ENCODE measurements around the gene RPH3AL. TPM values are rescaled to one million over a fixed set of nuclear protein-coding genes. Genes with fewer than 3 reads are reported as not detected.
A peak's percentile ranks its signal among the peaks of the same experiment; 100 is the strongest.

Gene RPH3AL
- total and polyA plus RNA-seq, 7 donors, result 3.7 to 18.5 (median 9.7) TPM

DNA sequence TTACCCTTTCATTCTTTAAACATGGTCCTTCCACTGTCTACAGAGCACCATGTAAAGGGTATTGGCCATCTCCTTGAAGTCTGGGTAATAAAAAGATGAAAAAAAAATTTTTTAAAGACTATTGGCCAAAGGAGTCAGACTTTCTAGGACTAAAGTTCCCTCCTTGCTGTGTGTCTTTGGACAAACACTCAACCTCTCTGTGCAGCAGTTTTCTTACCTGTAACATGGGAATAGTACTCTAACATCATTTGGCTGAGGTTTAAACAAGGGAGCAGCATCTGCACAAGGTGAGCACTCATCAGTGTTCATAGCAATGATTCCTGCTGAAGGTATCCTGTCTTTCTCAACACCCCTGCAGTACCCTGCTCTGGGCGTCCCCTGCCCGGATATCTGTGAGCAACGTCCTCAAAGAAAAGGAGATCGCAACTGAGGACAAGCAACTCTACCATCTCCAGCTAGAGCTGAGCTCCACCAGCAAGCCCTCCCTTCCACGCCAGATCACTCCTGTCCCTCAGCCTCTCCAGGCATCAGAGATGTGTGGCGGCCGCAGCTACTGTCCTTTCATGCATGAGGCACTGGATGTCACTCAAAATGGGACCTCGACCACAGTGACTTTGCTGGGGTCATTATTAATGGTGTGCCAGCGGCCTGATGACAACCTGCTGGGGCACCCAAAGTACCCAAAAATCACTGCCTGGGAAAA is 29.5 kb upstream of the RPH3AL start:
- peak overlapping the region; percentile 15 for H3K27ac ChIP-seq
- no peaks in the 10 kb centered on the region for H3K4me1 ChIP-seq
- ATAC-seq (no peak), DNase-seq (no peak)
- peaks cover 0 to 41% (median 2%) of the 10 kb centered on the region in 3 donors for H3K27me3 ChIP-seq (ENCODE audit: insufficient read depth in 3 of 3, low read length in 2 of 3)
- WGBS, 3 donors, result 88 to 90% (median 88%) methylated on average over 9 of the region's 9 CpGs
- TF ChIP-seq CTCF (IDR thresholded peaks at IDR 0.05), result no peak
- H3K36me3 ChIP-seq (ENCODE audit: insufficient read depth in 1 of 2, low read depth in 1 of 2), result no peaks in the 10 kb centered on the region
- intact Hi-C loops (cut with DNase I), result loop anchor here in 1 of 2 donors (5.0 kb wide), 1 partner anchor 50 kb away; no protein-coding TSS in a partner anchor
- no peaks in the 10 kb centered on the region for H3K9me3 ChIP-seq
- H3K4me3 ChIP-seq, result no peak overlapping the region

DNA sequence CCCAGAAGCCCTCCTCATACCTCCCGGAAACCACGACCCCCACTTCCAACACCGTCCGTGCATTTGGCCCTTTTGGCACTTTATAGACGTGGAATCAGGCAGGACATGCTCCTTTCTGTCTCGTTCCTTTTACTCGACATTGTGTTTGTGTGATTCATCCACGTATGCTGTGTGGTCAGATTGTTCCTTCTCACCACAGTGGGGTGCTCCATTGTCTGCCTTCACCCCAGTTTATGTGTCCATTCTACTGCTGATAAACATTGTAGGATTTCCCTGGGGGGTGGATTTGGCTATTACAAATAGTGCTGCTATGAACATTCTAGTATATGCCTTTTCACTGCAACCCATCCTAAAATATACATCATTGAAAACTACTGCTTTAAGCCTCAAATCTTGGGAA is 28.9 kb upstream of the RPH3AL start:
- no peak overlapping the region for H3K27ac ChIP-seq

DNA sequence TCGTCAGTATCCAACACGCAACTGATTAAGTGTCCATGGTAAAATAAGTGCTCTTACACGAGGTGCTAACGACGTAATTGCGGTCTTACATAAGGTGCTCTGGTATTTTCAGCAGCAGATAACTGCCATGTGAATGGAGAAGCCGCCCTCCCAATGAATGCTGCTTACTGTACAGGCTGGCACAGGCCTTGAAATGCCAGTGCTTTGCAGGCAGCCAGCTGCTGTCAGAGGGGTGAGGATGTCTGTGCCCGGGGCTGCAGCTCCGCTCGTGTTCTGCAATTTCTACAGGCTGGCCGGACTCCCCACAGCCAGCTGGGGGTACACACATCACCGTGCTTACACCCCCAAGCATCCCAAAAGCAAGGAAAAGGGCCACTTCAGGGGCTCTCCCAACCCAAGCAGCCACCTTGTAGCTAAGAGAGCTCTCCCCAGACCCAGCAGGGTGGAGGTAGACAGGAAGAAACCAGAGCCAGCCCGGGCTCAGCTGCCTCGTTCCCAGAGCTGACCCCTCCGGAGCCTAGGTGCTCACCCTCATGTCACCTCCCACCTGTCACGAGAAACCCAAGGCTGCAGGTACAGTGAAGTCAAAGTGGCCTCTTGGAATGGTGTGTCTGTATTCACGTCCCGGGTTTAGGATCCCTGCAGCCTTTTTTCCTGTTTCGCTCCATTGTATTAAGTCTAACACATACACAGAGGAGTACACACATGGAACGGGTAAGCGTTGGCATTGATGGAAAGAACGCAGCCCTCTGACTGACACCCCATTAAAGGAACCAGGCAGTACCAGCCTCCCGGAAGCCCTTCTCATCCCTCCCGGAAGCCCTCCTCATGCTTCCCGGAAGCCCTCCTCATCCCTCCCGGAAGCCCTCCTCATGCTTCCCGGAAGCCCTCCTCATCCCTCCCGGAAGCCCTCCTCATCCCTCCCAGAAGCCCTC is 27.2 kb upstream of the RPH3AL start:
- DNase-seq (no peak), ATAC-seq (no peak)
- Histone ChIP-seq H3K9me3 (no peaks in the 10 kb centered on the region), H3K4me1 (no peaks in the 10 kb centered on the region), H3K27ac (no peak overlapping the region), H3K27me3 (ENCODE audit: insufficient read depth in 3 of 3, low read length in 2 of 3) (peaks cover 0 to 28% (median 2%) of the 10 kb centered on the region in 3 donors), H3K4me3 (no peak overlapping the region), H3K36me3 (ENCODE audit: insufficient read depth in 1 of 2, low read depth in 1 of 2) (no peaks in the 10 kb centered on the region)
- no peak for TF ChIP-seq CTCF (IDR thresholded peaks at IDR 0.05)
- intact Hi-C loops (cut with DNase I), result loop anchor here in 1 of 2 donors (5.0 kb wide), 1 partner anchor 47 kb away; no protein-coding TSS in a partner anchor
- 42 to 51% (median 42%) methylated on average over 28 of the region's 28 CpGs for WGBS, 3 donors

More for the DNA sequence above, 28.9 kb upstream of the RPH3AL start:
- intact Hi-C loops (cut with DNase I), result loop anchor here in 1 of 2 donors (5.0 kb wide), 1 partner anchor 49 kb away; no protein-coding TSS in a partner anchor
- DNase-seq (no peak), ATAC-seq (no peak)
- no peak for TF ChIP-seq CTCF (IDR thresholded peaks at IDR 0.05)
- no peaks in the 10 kb centered on the region for H3K9me3 ChIP-seq
- 36 to 51% (median 43%) methylated on average over 8 of the region's 8 CpGs for WGBS, 3 donors
- no peak overlapping the region for H3K4me3 ChIP-seq
- no peaks in the 10 kb centered on the region for H3K4me1 ChIP-seq
- peaks cover 0 to 35% (median 2%) of the 10 kb centered on the region in 3 donors for H3K27me3 ChIP-seq (ENCODE audit: insufficient read depth in 3 of 3, low read length in 2 of 3)
- H3K36me3 ChIP-seq (ENCODE audit: insufficient read depth in 1 of 2, low read depth in 1 of 2), result no peaks in the 10 kb centered on the region

- ATAC-seq (no peak), DNase-seq (no peak)
- Histone ChIP-seq H3K27me3 (ENCODE audit: insufficient read depth in 3 of 3, low read length in 2 of 3) (peaks cover 0 to 24% (median 2%) of the 10 kb centered on the region in 3 donors), H3K27ac (no peak overlapping the region), H3K4me3 (no peak overlapping the region), H3K9me3 (no peaks in the 10 kb centered on the region), H3K36me3 (ENCODE audit: insufficient read depth in 1 of 2, low read depth in 1 of 2) (no peaks in the 10 kb centered on the region), H3K4me1 (no peaks in the 10 kb centered on the region)
- no peak for TF ChIP-seq CTCF (IDR thresholded peaks at IDR 0.05)
- 87 to 97% (median 88%) methylated on average over 5 of the region's 5 CpGs for WGBS, 3 donors
- intact Hi-C loops (cut with DNase I), result no loop called here
These were observed 25.5 kb upstream of the RPH3AL start for GRCh38 chr17:378068-378467.

All from psoas muscle (tissue), 8 donors.